Activated CD8-positive, alpha-beta memory T cell treated with anti-CD3 and anti-CD28 coated beads for 48 hours (primary cell): ENCODE measurements around the gene ARHGEF40.

Experiments used
- DNase-seq, 3 experiments: peaks; one replicate each; pipeline ENCODE4 v3.0.0-alpha.2; 2020; ENCODE audit warnings: low read depth in 2 of 3, low spot score in 2 of 3

Gene ARHGEF40

GRCh38 chr14:21058903-21059302 is 11.2 kb upstream of the ARHGEF40 start:
- no peak for DNase-seq

- DNase-seq = no peak
These were observed 10.1 kb upstream of the ARHGEF40 start for GRCh38 chr14:21059842-21060613.

GRCh38 chr14:21060614-21061346 is 9.3 kb upstream of the ARHGEF40 start:
- DNase-seq = no peak

GRCh38 chr14:21061347-21061668 is 8.8 kb upstream of the ARHGEF40 start:
- DNase-seq = no peak

GRCh38 chr14:21063479-21063878 is 6.6 kb upstream of the ARHGEF40 start:
- DNase-seq = no peak

GRCh38 chr14:21066882-21067502 is 3.1 kb upstream of the ARHGEF40 start:
- no peak for DNase-seq

GRCh38 chr14:21068521-21069387 is 1.4 kb upstream of the ARHGEF40 start:
- no peak for DNase-seq

GRCh38 chr14:21069388-21070082 is 569 bp upstream of the ARHGEF40 start:
- DNase-seq = no peak

- DNase-seq = no peak
These were observed 613 bp downstream of the ARHGEF40 start for GRCh38 chr14:21070610-21071224.

- no peak for DNase-seq
These were observed 1.3 kb downstream of the ARHGEF40 start for GRCh38 chr14:21071225-21072030.

- DNase-seq = no peak
These were observed 1.9 kb downstream of the ARHGEF40 start for GRCh38 chr14:21072031-21072473.

- DNase-seq = no peak
These were observed 2.8 kb downstream of the ARHGEF40 start for GRCh38 chr14:21072781-21073339.

GRCh38 chr14:21073921-21074320 is 3.8 kb downstream of the ARHGEF40 start:
- DNase-seq = no peak

- no peak for DNase-seq
These were observed 4.5 kb downstream of the ARHGEF40 start for GRCh38 chr14:21074398-21075272.

- no peak for DNase-seq
These were observed 5.8 kb downstream of the ARHGEF40 start for GRCh38 chr14:21075719-21076437.

GRCh38 chr14:21077672-21078071 is 7.6 kb downstream of the ARHGEF40 start:
- no peak for DNase-seq

- DNase-seq = no peak
These were observed 8.2 kb downstream of the ARHGEF40 start for GRCh38 chr14:21078287-21078686.
